ENCODE results near the gene RYR2.

The RYR2 gene

GRCh38 chr1:237025358-237026074 lies 16.5 kb upstream of the RYR2 start:
- no peaks in the 10 kb centered on the region for H3K4me1 ChIP-seq
- H3K27me3 ChIP-seq, result peaks cover 4% of the 10 kb centered on the region; the same call in 1 of the 2 replicates
- DNase-seq, result no peak
- no peak overlapping the region for H3K4me3 ChIP-seq (ENCODE audit: low read depth, low read length)
- H3K36me3 ChIP-seq, result no peaks in the 10 kb centered on the region
- H3K9me3 ChIP-seq, result no peaks in the 10 kb centered on the region
- no peak for TF ChIP-seq CTCF (IDR thresholded peaks at IDR 0.05; ENCODE audit: low read depth, low read length)

GRCh38 chr1:237029240-237029639 lies 12.7 kb upstream of the RYR2 start:
- no peak for TF ChIP-seq CTCF (IDR thresholded peaks at IDR 0.05; ENCODE audit: low read depth, low read length)
- peaks cover 7% of the 10 kb centered on the region; the same call in 1 of the 2 replicates for H3K27me3 ChIP-seq
- no peak overlapping the region for H3K4me3 ChIP-seq (ENCODE audit: low read depth, low read length)
- H3K4me1 ChIP-seq, result no peaks in the 10 kb centered on the region
- no peaks in the 10 kb centered on the region for H3K36me3 ChIP-seq
- no peaks in the 10 kb centered on the region for H3K9me3 ChIP-seq
- no peak for DNase-seq

GRCh38 chr1:237029850-237030535 lies 12.0 kb upstream of the RYR2 start:
- peaks cover 9% of the 10 kb centered on the region; the same call in 1 of the 2 replicates for H3K27me3 ChIP-seq
- no peaks in the 10 kb centered on the region for H3K36me3 ChIP-seq
- DNase-seq, result no peak
- H3K4me1 ChIP-seq, result no peaks in the 10 kb centered on the region
- TF ChIP-seq CTCF (IDR thresholded peaks at IDR 0.05; ENCODE audit: low read depth, low read length), result no peak
- no peaks in the 10 kb centered on the region for H3K9me3 ChIP-seq
- no peak overlapping the region for H3K4me3 ChIP-seq (ENCODE audit: low read depth, low read length)

GRCh38 chr1:237031480-237031879 lies 10.5 kb upstream of the RYR2 start:
- Histone ChIP-seq H3K27me3 (peaks cover 9% of the 10 kb centered on the region; the same call in 1 of the 2 replicates), H3K36me3 (no peaks in the 10 kb centered on the region)

GRCh38 chr1:237032029-237032428 lies 10.0 kb upstream of the RYR2 start:
- no peak overlapping the region for H3K4me3 ChIP-seq (ENCODE audit: low read depth, low read length)
- DNase-seq, result no peak
- peaks cover 5% of the 10 kb centered on the region; the same call in 1 of the 2 replicates for H3K27me3 ChIP-seq
- TF ChIP-seq CTCF (IDR thresholded peaks at IDR 0.05; ENCODE audit: low read depth, low read length), result no peak
- H3K4me1 ChIP-seq, result no peaks in the 10 kb centered on the region
- H3K36me3 ChIP-seq, result no peaks in the 10 kb centered on the region
- no peaks in the 10 kb centered on the region for H3K9me3 ChIP-seq

More at GRCh38 chr1:237031480-237031879, 10.5 kb upstream of the RYR2 start:
- H3K4me3 ChIP-seq (ENCODE audit: low read depth, low read length), result no peak overlapping the region
- no peak for DNase-seq
- H3K9me3 ChIP-seq, result no peaks in the 10 kb centered on the region
- no peaks in the 10 kb centered on the region for H3K4me1 ChIP-seq
- TF ChIP-seq CTCF (IDR thresholded peaks at IDR 0.05; ENCODE audit: low read depth, low read length), result no peak

GRCh38 chr1:237033061-237033460 lies 8.9 kb upstream of the RYR2 start:
- TF ChIP-seq CTCF (IDR thresholded peaks at IDR 0.05; ENCODE audit: low read depth, low read length), result no peak
- Histone ChIP-seq H3K4me3 (ENCODE audit: low read depth, low read length) (no peak overlapping the region), H3K9me3 (no peaks in the 10 kb centered on the region)

More at GRCh38 chr1:237033061-237033460, 8.9 kb upstream of the RYR2 start:
- no peak for DNase-seq
- no peaks in the 10 kb centered on the region for H3K36me3 ChIP-seq
- H3K4me1 ChIP-seq, result no peaks in the 10 kb centered on the region
- H3K27me3 ChIP-seq, result peaks cover 4% of the 10 kb centered on the region; the same call in 1 of the 2 replicates

Measured in BE2C (cell line).